22Rv1 (cell line): ENCODE measurements around the gene ZNF652.
"Not testable (repeated sequence)": the region's sequence is repeated elsewhere in the genome, so short reads cannot be mapped to it uniquely, and the experiment has no call there.

ENCODE experiments used
- H3K27ac ChIP-seq: fragments of 450-650 bp; 2 replicates; pipeline ENCODE4 v1.5.1; 2017
- CTCF ChIP-seq: fragments of 450-650 bp; IDR thresholded peaks from 2 replicates; pipeline ENCODE4 v1.5.1; 2017; ENCODE audit warnings: mild to moderate bottlenecking
- ZFX ChIP-seq: fragments of 450-650 bp; IDR thresholded peaks from 2 replicates; pipeline ENCODE4 v1.6.1; 2017; ENCODE audit warnings: antibody characterized with exemption, borderline replicate concordance

The ZNF652 gene

GRCh38 chr17:49277638-49278037, 84.4 kb downstream of the ZNF652 start:
- no peak overlapping the region for H3K27ac ChIP-seq
- TF ChIP-seq ZFX (no peak), CTCF (no peak)

GRCh38 chr17:49275981-49276380, 86.1 kb downstream of the ZNF652 start:
- not testable (repeated sequence) for H3K27ac ChIP-seq

GRCh38 chr17:49269356-49269755, 92.7 kb downstream of the ZNF652 start:
- TF ChIP-seq CTCF (no peak), ZFX (no peak)
- no peak overlapping the region for H3K27ac ChIP-seq

- H3K27ac ChIP-seq = no peak overlapping the region
- TF ChIP-seq ZFX (no peak), CTCF (no peak)
These were observed 94.1 kb downstream of the ZNF652 start for GRCh38 chr17:49267912-49268311.

GRCh38 chr17:49266233-49266632, 95.8 kb downstream of the ZNF652 start:
- no peak for TF ChIP-seq ZFX
- no peak for TF ChIP-seq CTCF
- H3K27ac ChIP-seq = no peak overlapping the region

GRCh38 chr17:49261540-49261939, 100.5 kb downstream of the ZNF652 start:
- not testable (repeated sequence) for H3K27ac ChIP-seq

GRCh38 chr17:49260817-49261291, 101.2 kb downstream of the ZNF652 start:
- TF ChIP-seq ZFX (no peak), CTCF (no peak)
- no peak overlapping the region for H3K27ac ChIP-seq

- H3K27ac ChIP-seq = no peak overlapping the region
- TF ChIP-seq ZFX (no peak), CTCF (no peak)
These were observed 101.8 kb downstream of the ZNF652 start for GRCh38 chr17:49260011-49260816.
